ENCODE data around the gene HIVEP3. TPM values are rescaled to one million over a fixed set of nuclear protein-coding genes. Genes with fewer than 3 reads are reported as not detected.

HIVEP3 gene
- total and polyA plus RNA-seq, 8 donors, result 1.8 to 65.3 (median 3.8) TPM

GRCh38 chr1:41876576-41877445 lies 41.9 kb downstream of the HIVEP3 start:
- no peaks in the 10 kb centered on the region for H3K36me3 ChIP-seq
- H3K4me1 ChIP-seq, result peaks cover 0 to 27% (median 11%) of the 10 kb centered on the region in 4 donors
- H3K4me3 ChIP-seq, result no peak overlapping the region
- no peaks in the 10 kb centered on the region for H3K9me3 ChIP-seq
- 33 to 62% (median 42%) methylated on average over 3 of the region's 3 CpGs for WGBS, 5 donors
- intact Hi-C loops (cut with DNase I; ENCODE audit: low total_unique reads), result no loop called here
- TF ChIP-seq EP300 (IDR thresholded peaks at IDR 0.05) (no peak), CTCF (IDR thresholded peaks at IDR 0.05) (no peak), POLR2AphosphoS5 (IDR thresholded peaks at IDR 0.05) (no peak)
- no peak for DNase-seq
- H3K27ac ChIP-seq, result no peak overlapping the region
- no peaks in the 10 kb centered on the region for H3K27me3 ChIP-seq

GRCh38 chr1:41875487-41875886 lies 43.2 kb downstream of the HIVEP3 start:
- intact Hi-C loops (cut with DNase I; ENCODE audit: low total_unique reads), result no loop called here
- WGBS, 5 donors, result 53 to 91% (median 80%) methylated on average over 3 of the region's 3 CpGs
- Histone ChIP-seq H3K4me1 (peaks cover 0 to 16% (median 5%) of the 10 kb centered on the region in 4 donors), H3K36me3 (no peaks in the 10 kb centered on the region), H3K27ac (no peak overlapping the region), H3K9me3 (no peaks in the 10 kb centered on the region), H3K27me3 (no peaks in the 10 kb centered on the region), H3K4me3 (no peak overlapping the region)
- DNase-seq, result no peak
- TF ChIP-seq POLR2AphosphoS5 (IDR thresholded peaks at IDR 0.05) (no peak), POLR2A (IDR thresholded peaks at IDR 0.05) (no peak), EP300 (IDR thresholded peaks at IDR 0.05) (no peak), CTCF (IDR thresholded peaks at IDR 0.05) (no peak)

GRCh38 chr1:41874903-41875411 lies 43.8 kb downstream of the HIVEP3 start:
- H3K4me1 ChIP-seq, result peaks cover 0 to 15% (median 4%) of the 10 kb centered on the region in 4 donors
- TF ChIP-seq EP300 (IDR thresholded peaks at IDR 0.05) (no peak), CTCF (IDR thresholded peaks at IDR 0.05) (no peak), POLR2AphosphoS5 (IDR thresholded peaks at IDR 0.05) (no peak), POLR2A (IDR thresholded peaks at IDR 0.05) (no peak)
- no peak overlapping the region for H3K4me3 ChIP-seq
- H3K9me3 ChIP-seq, result no peaks in the 10 kb centered on the region
- intact Hi-C loops (cut with DNase I; ENCODE audit: low total_unique reads), result no loop called here
- no peak overlapping the region for H3K27ac ChIP-seq
- H3K36me3 ChIP-seq, result no peaks in the 10 kb centered on the region
- DNase-seq, result peak in 1 of 2 donors; percentile 42
- no peaks in the 10 kb centered on the region for H3K27me3 ChIP-seq
- 75 to 86% (median 83%) methylated on average over 7 of the region's 7 CpGs for WGBS, 5 donors

- intact Hi-C loops (cut with DNase I; ENCODE audit: low total_unique reads), result no loop called here
- WGBS, 5 donors, result 75 to 81% (median 79%) methylated on average over 6 of the region's 6 CpGs
- DNase-seq, result no peak
Observed at GRCh38 chr1:41874151-41874719, 44.5 kb downstream of the HIVEP3 start.

More at GRCh38 chr1:41874151-41874719, 44.5 kb downstream of the HIVEP3 start:
- no peak overlapping the region for H3K4me3 ChIP-seq
- H3K4me1 ChIP-seq, result peaks cover 0 to 15% (median 4%) of the 10 kb centered on the region in 4 donors
- no peaks in the 10 kb centered on the region for H3K27me3 ChIP-seq
- H3K36me3 ChIP-seq, result no peaks in the 10 kb centered on the region
- no peak for TF ChIP-seq EP300 (IDR thresholded peaks at IDR 0.05)
- TF ChIP-seq POLR2AphosphoS5 (IDR thresholded peaks at IDR 0.05), result no peak
- TF ChIP-seq CTCF (IDR thresholded peaks at IDR 0.05), result no peak
- no peak for TF ChIP-seq POLR2A (IDR thresholded peaks at IDR 0.05)
- H3K27ac ChIP-seq, result no peak overlapping the region
- H3K9me3 ChIP-seq, result no peaks in the 10 kb centered on the region
